ENCODE results near the gene PTGS2. TPM values are rescaled to one million over a fixed set of nuclear protein-coding genes. Genes with fewer than 3 reads are reported as not detected.

Gene PTGS2
- total RNA-seq, 1 donor from 2014 or later = 19.1 TPM

DNA sequence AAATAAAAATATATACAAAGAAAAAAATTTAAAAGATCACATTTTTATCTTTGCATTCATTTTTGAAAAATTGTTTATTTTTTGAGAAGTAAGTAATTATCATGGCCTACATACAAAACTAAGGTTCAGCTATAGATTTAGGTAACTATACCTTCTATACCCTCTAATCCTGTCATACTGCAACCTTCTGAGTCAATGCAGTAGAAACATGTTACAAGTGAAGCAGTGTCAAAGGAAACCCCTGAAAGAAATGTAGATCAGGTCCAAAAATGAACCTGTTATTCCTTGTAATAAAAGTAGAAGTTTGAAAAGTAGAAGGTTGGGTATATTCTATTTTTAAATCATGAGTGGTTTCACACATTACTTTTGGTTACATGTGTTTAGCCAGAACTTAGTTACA, 51.3 kb downstream of the PTGS2 start:
- no peak for DNase-seq (ENCODE audit: low spot score in 2 of 2, unreplicated experiment in 2 of 2)
- TF ChIP-seq, protein P1, sequence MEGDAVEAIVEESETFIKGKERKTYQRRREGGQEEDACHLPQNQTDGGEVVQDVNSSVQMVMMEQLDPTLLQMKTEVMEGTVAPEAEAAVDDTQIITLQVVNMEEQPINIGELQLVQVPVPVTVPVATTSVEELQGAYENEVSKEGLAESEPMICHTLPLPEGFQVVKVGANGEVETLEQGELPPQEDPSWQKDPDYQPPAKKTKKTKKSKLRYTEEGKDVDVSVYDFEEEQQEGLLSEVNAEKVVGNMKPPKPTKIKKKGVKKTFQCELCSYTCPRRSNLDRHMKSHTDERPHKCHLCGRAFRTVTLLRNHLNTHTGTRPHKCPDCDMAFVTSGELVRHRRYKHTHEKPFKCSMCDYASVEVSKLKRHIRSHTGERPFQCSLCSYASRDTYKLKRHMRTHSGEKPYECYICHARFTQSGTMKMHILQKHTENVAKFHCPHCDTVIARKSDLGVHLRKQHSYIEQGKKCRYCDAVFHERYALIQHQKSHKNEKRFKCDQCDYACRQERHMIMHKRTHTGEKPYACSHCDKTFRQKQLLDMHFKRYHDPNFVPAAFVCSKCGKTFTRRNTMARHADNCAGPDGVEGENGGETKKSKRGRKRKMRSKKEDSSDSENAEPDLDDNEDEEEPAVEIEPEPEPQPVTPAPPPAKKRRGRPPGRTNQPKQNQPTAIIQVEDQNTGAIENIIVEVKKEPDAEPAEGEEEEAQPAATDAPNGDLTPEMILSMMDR (IDR thresholded peaks at IDR 0.05; ENCODE audit: unreplicated experiment) = no peak
- Mint-ChIP-seq H3K36me3 (no peaks in the 10 kb centered on the region), H3K9me3 (no peaks in the 10 kb centered on the region), H3K27me3 (ENCODE audit: low read depth) (no peaks in the 10 kb centered on the region), H3K27ac (no peak overlapping the region), H3K4me3 (no peak overlapping the region), H3K4me1 (peaks cover 2% of the 10 kb centered on the region)

DNA sequence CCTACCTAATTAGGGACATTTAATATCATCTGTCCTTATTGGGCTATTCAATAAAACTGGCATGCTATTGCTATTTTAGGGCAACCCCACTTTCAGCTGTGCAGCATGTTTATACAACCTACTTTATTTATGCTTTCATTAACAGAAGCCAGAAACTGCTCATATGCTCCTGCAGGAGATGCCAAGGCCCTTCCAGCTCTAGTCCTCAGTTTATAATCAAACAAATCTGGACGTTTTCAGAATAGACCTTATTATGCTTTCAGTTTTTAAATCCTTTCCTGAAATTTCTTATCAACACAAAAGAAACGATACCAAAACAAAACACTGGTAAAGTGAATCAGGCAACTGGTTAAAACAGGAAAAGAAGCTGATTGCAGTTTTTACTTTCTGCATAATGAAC, 53.2 kb downstream of the PTGS2 start:
- peaks cover 2% of the 10 kb centered on the region for H3K4me1 Mint-ChIP-seq
- no peaks in the 10 kb centered on the region for H3K27me3 Mint-ChIP-seq (ENCODE audit: low read depth)
- TF ChIP-seq, protein P1 (IDR thresholded peaks at IDR 0.05; ENCODE audit: unreplicated experiment) = no peak
- no peak overlapping the region for H3K27ac Mint-ChIP-seq
- DNase-seq (ENCODE audit: low spot score in 2 of 2, unreplicated experiment in 2 of 2) = no peak
- no peaks in the 10 kb centered on the region for H3K36me3 Mint-ChIP-seq
- no peak overlapping the region for H3K4me3 Mint-ChIP-seq
- no peaks in the 10 kb centered on the region for H3K9me3 Mint-ChIP-seq

DNA sequence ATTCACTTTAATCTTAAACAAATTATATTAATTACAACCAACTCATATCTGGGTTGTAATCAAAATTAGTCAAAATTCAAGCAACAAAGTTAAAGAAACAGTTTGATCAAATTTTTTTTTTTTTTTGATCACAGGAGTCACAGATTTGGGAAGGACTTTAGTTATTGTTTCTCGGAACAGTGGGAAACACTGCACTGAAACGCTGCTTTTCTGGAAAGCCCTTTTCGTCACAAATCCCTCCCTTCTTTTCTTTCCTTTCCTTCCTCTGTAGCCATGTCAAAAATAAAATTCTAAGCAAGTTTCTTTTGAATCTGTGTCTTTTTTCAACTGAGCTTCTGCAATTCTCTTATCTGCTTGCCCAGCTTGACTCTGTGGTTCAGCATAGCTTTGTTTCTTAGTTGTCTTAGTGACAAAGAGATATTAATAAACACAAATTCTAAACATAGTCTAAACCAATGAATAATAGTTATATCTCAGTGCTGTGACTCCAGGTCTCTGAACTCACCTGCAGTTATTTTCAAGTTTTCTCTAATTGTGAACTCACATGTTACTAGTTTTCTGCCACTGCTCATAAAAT, 53.8 kb downstream of the PTGS2 start:
- Mint-ChIP-seq H3K27ac (peak overlapping the region; percentile 82), H3K36me3 (no peaks in the 10 kb centered on the region), H3K9me3 (no peaks in the 10 kb centered on the region), H3K27me3 (ENCODE audit: low read depth) (no peaks in the 10 kb centered on the region), H3K4me3 (no peak overlapping the region), H3K4me1 (peaks cover 2% of the 10 kb centered on the region)
- TF ChIP-seq, protein P1 (IDR thresholded peaks at IDR 0.05; ENCODE audit: unreplicated experiment) = no peak
- no peak for DNase-seq (ENCODE audit: low spot score in 2 of 2, unreplicated experiment in 2 of 2)

DNA sequence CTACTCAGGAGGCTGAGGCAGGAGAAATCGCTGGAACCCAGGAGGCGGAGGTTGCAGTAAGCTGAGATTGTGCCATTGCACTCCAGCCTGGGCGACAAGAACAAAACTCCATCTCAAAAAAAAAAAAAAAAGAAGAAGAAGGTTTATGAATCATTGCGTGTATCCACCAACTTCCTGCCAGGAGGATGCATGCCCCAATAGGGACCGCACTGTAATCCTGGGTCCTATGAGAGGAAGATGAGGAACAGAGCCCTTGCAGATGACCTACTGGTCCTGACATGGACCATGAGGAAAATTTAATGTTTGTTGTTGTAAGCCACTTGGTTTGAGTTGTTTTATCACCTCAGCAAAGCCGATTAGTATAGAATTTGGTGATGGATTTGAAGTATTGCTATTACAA, 56.7 kb downstream of the PTGS2 start:
- H3K9me3 Mint-ChIP-seq = no peaks in the 10 kb centered on the region

More for the DNA sequence above, 56.7 kb downstream of the PTGS2 start:
- no peak for DNase-seq (ENCODE audit: low spot score in 2 of 2, unreplicated experiment in 2 of 2)
- Mint-ChIP-seq H3K36me3 (no peaks in the 10 kb centered on the region), H3K27ac (no peak overlapping the region), H3K4me3 (no peak overlapping the region), H3K27me3 (ENCODE audit: low read depth) (no peaks in the 10 kb centered on the region), H3K4me1 (peaks cover 2% of the 10 kb centered on the region)
- TF ChIP-seq, protein P1 (IDR thresholded peaks at IDR 0.05; ENCODE audit: unreplicated experiment) = no peak

Other genes with a start within 250 kb of the PTGS2 start
- gene PDC, start 219.3 kb downstream of the PTGS2 start, total RNA-seq = not detected in 3 replicates
- 10.1 to 12.5 TPM (median 11.8 TPM) in 3 replicates for gene PLA2G4A, start 148.5 kb upstream of the PTGS2 start, total RNA-seq

Data from mesothelial cell of epicardium (in vitro differentiated cells).